Measurements from ENCODE around the gene KREMEN1. TPM values are rescaled to one million over a fixed set of nuclear protein-coding genes. Genes with fewer than 3 reads are reported as not detected.

Gene KREMEN1
- total RNA-seq, 1 donor from 2014 or later, result 23.3 TPM

GRCh38 chr22:29106839-29107238 is 34.0 kb downstream of the KREMEN1 start:
- no peak for DNase-seq
- intact Hi-C loops (cut with DNase I), result no loop called here
- no peak for ATAC-seq
- no peak for TF ChIP-seq CTCF (IDR thresholded peaks at IDR 0.05)
- Histone ChIP-seq H3K27ac (no peak overlapping the region), H3K4me3 (no peak overlapping the region), H3K27me3 (no peaks in the 10 kb centered on the region), H3K4me1 (no peaks in the 10 kb centered on the region), H3K9me3 (no peaks in the 10 kb centered on the region), H3K36me3 (peaks cover 5% of the 10 kb centered on the region)

- intact Hi-C loops (cut with DNase I), result no loop called here
- TF ChIP-seq CTCF (IDR thresholded peaks at IDR 0.05), result no peak
- H3K4me1 ChIP-seq, result no peaks in the 10 kb centered on the region
- no peak for ATAC-seq
- H3K4me3 ChIP-seq, result no peak overlapping the region
- H3K27ac ChIP-seq, result no peak overlapping the region
- no peak for DNase-seq
- no peaks in the 10 kb centered on the region for H3K9me3 ChIP-seq
- no peaks in the 10 kb centered on the region for H3K27me3 ChIP-seq
- peaks cover 4% of the 10 kb centered on the region for H3K36me3 ChIP-seq
Observed at GRCh38 chr22:29108137-29108536, 35.3 kb downstream of the KREMEN1 start.

- TF ChIP-seq CTCF (IDR thresholded peaks at IDR 0.05), result no peak
- Histone ChIP-seq H3K36me3 (no peaks in the 10 kb centered on the region), H3K4me1 (no peaks in the 10 kb centered on the region), H3K4me3 (no peak overlapping the region), H3K27me3 (no peaks in the 10 kb centered on the region), H3K9me3 (no peaks in the 10 kb centered on the region), H3K27ac (no peak overlapping the region)
- ATAC-seq, result no peak
- DNase-seq, result no peak
- intact Hi-C loops (cut with DNase I), result no loop called here
Observed at GRCh38 chr22:29109822-29110221, 37.0 kb downstream of the KREMEN1 start.

GRCh38 chr22:29110946-29111345 is 38.1 kb downstream of the KREMEN1 start:
- Histone ChIP-seq H3K4me3 (no peak overlapping the region), H3K9me3 (no peaks in the 10 kb centered on the region), H3K27ac (no peak overlapping the region), H3K4me1 (no peaks in the 10 kb centered on the region), H3K27me3 (no peaks in the 10 kb centered on the region), H3K36me3 (no peaks in the 10 kb centered on the region)
- no peak for DNase-seq
- intact Hi-C loops (cut with DNase I), result no loop called here
- no peak for TF ChIP-seq CTCF (IDR thresholded peaks at IDR 0.05)
- ATAC-seq, result no peak

- Histone ChIP-seq H3K4me3 (no peak overlapping the region), H3K9me3 (no peaks in the 10 kb centered on the region), H3K27ac (no peak overlapping the region), H3K4me1 (no peaks in the 10 kb centered on the region), H3K36me3 (no peaks in the 10 kb centered on the region), H3K27me3 (no peaks in the 10 kb centered on the region)
- intact Hi-C loops (cut with DNase I), result no loop called here
- DNase-seq (no peak), ATAC-seq (no peak)
- no peak for TF ChIP-seq CTCF (IDR thresholded peaks at IDR 0.05)
Observed at GRCh38 chr22:29112121-29112520, 39.3 kb downstream of the KREMEN1 start.

GRCh38 chr22:29112681-29113080 is 39.8 kb downstream of the KREMEN1 start:
- no peak for ATAC-seq
- Histone ChIP-seq H3K27ac (no peak overlapping the region), H3K4me3 (no peak overlapping the region), H3K9me3 (no peaks in the 10 kb centered on the region), H3K36me3 (no peaks in the 10 kb centered on the region), H3K27me3 (no peaks in the 10 kb centered on the region), H3K4me1 (no peaks in the 10 kb centered on the region)
- intact Hi-C loops (cut with DNase I), result no loop called here
- TF ChIP-seq CTCF (IDR thresholded peaks at IDR 0.05), result no peak
- no peak for DNase-seq

Measured in upper lobe of right lung (tissue), 1 donor.